DMS 273 (cell line): ENCODE results near the gene ABCG2.

Experiments
- DNase-seq: peaks from one replicate; lab custom pipeline; 2025; ENCODE audit not compliant: unreplicated experiment; lab: John Stamatoyannopoulos, UW

ABCG2 gene

GRCh38 chr4:88158489-88159228 is at the start of gene ABCG2:
TSS of gene ABCG2 (minus strand) at chr4:88158639. CDS start at chr4:88139995, 18,644 bp downstream.
- DNase-seq: peak; percentile 62

GRCh38 chr4:88208156-88208555 is 49.7 kb upstream of the ABCG2 start:
- no peak for DNase-seq

GRCh38 chr4:88207171-88207570 is 48.7 kb upstream of the ABCG2 start:
- DNase-seq: no peak

DNA sequence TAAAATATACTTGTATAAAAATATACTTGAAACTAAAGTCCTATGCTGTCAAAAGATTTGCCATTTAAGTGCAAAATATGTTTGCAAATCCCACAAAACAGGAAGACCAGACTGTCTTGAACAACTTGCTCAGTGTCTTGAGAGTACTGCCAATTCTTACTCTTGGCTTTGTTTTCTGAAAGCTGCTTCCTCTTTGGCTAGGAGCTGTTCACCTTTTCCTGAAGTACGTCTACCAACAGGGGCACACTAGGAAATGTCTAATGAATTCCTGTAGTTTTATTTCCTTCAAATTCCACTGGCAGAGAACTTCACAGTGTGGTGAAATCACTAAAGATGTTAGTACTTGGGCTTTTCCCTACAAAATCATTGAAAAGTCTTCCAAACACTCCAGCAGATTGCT is 46.4 kb upstream of the ABCG2 start:
- DNase-seq: no peak

DNA sequence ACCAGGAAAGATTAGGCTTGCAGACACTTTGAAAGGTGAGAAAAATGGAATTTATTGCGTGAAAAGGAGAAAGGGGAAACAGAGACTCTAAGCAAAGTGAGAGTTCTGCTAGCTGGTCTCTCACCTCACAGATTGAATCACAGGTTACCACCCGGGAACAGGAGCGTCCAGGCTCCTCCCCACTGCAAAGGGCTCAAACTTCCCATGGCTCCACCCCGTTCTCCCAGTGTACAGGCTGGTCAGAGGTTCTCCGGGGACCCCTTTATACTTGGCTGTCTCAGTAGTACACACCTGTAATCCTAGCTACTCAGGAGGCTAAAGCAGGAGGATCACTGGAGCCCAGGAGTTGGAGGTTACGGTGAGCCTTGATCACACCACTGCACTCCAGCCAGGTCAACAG is 44.0 kb upstream of the ABCG2 start:
- DNase-seq: no peak

DNA sequence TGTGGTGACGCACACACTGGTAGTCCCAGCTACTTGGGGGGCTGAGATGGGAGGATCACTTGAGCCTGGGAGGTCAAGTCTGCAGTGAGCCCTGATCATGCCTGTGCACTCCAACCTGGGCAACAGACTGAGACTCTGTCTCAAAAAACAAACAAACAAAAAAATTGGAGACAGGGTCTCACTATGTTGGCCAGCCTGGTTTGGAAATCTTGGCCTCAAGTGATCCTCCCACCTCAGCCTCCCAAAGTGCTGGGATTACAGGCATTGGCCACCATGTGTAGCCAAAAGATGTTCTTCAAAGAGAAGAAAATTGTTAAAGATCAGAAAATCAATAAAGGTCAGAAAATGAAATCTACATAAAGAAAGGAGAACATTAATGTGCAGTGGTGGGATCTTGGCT is 41.7 kb upstream of the ABCG2 start:
- DNase-seq: no peak

GRCh38 chr4:88196523-88197185 is 38.2 kb upstream of the ABCG2 start:
- no peak for DNase-seq

GRCh38 chr4:88196013-88196365 is 37.5 kb upstream of the ABCG2 start:
- DNase-seq: no peak

DNA sequence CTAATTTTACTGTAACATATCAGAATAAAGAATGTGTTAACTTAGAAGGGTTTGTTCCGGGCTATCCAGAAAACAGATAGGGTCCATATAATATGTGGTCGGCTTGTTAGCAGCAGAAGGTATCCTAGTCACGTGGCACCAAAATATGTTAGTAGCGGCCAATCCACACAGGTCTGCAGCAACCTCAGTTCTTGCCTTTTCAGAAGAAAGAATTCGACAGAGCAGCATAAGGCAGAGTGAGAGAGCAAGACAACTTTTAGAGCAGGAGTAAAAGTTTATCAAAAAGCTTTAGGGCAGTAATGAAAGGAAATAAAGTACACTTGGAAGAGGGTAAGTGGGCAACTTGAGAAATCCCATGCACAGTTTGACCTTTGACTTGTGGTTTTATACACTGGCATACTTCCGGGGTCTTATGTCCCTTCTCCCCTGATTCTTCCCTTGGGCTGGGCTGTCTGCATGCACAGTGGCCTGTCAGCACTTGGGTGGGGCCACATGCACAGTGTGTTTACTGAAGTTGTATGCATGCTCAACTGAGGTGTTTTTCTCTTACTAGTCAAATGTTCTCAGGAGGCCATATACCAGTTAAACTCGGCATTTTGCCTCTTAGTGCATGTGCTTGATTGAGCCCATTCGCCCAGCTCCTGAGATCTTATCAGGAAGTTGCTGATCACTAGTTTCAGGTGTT is 37.0 kb upstream of the ABCG2 start:
- DNase-seq: no peak

GRCh38 chr4:88191404-88191803 is 33.0 kb upstream of the ABCG2 start:
- no peak for DNase-seq

GRCh38 chr4:88189881-88190585 is 31.6 kb upstream of the ABCG2 start:
- no peak for DNase-seq

GRCh38 chr4:88189418-88189738 is 30.9 kb upstream of the ABCG2 start:
- no peak for DNase-seq

DNA sequence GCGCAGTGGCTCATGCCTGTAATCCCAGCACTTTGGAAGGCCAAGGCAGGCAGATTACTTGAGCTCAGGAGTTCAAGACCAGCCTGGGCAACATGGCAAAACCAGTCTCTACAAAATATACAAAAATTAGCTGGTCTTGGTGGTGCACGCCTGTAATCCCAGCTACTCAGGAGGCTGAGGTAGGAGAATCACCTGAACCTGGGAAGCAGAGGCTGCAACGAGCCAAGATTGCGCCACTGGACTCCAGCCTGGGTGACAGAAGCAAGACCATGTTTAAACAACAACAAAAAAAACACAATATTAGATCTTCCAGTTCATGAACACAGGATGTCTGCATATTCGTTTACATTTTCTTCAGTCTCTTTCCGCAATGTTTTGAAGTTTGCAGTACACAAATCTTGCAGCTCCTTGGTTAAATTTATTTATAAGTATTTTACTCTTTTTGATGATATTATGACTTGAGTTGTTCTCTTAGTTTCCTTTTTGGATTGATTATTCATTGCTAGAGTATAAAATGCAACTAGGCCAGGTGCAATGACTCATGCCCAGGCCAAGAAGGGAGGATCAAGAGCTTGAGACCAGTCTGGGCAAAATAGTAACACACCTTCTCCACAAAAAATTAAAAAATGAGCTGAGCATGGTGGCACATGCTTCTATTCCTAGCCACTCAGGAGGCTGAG is 30.4 kb upstream of the ABCG2 start:
- no peak for DNase-seq

DNA sequence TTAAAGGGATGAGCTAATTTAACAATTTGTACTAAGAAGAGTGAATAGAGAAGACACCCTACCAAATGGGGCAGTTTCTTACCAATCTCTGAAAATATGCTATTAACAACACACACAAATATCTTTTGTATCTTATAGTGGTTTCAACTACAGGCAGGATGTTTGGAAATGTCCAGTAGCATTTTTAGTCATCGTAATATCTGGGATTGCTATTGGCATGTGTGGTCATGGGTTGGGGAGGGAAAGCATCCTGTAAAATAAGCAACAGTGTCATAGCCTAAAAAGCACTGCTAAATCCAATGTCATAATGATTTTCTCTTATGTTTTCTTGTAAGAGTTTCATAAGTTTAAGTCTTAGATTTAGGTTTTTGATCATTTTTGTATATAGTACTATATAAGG is 29.3 kb upstream of the ABCG2 start:
- no peak for DNase-seq

- DNase-seq: no peak
These were observed 27.5 kb upstream of the ABCG2 start for GRCh38 chr4:88185906-88186305.

DNA sequence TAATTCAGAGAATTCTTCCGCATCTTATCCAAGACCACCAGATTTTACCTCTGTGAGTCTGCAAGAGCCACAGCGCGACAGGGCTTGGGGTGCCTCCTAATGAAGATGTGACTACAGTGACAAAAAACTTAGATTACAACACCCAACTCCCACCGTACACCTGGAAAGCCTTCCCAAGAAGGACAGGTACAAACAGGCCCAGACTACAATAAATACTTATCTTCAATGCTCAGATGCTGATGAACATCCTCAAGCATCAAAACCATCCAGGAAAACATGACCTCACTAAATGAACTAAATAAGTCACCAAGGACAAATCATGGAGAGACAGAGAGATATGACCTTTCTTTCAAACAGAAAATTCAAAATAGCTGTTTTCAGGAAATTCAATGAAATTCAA is 20.8 kb upstream of the ABCG2 start:
- no peak for DNase-seq

DNA sequence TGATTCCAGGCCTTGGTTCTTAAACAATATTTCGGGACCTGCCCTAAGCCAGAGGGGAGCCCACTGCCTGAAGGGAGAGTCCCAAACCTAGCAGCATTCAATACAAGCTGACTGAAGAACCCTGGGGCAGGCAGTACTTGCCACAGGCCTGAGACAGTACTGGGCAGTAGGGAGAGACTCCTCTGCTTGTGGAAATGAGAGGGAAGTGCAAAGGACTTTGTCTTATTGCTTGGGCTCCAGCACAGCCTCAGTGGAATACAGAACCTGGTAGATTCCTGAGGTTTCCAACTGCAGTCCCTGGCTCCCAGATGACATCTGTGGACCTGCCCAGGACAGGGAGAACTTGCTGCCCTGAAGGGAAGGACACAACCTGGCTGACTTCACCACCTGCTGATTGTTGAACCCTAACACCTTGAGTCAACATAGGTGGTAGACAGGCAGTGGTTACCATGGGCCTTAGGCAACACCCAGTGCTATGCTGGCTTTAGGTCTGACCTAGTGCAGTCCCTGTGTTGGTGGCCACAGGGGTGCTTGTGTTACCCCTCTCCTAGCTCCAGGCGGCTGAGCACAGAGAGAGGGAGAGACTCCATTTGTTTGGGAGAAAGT is 20.3 kb upstream of the ABCG2 start:
- no peak for DNase-seq

- no peak for DNase-seq
These were observed 19.7 kb upstream of the ABCG2 start for GRCh38 chr4:88177983-88178625.

DNA sequence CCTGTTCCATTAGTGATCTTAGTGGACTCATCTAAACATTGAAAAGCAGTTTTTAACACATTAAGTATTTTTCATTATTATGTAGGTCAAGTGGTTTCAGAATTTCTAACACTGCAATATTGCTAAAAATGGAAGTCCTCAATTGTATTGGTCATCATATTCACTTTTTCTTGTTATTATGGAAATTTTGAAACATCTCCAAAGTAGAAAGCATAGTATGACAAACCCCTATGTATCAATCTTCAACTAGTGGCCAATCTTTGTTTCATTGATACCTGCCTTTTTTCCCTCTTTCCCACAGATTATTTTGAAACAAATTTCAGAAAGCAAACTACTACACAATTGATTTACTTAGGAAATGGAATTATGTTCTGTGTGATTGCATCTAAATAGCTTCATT is 14.5 kb upstream of the ABCG2 start:
- DNase-seq: no peak

GRCh38 chr4:88171206-88171605 is 12.8 kb upstream of the ABCG2 start:
- no peak for DNase-seq
